GM12891 (cell line): ENCODE data around the gene GLIS2.

Experiments used
- DNase-seq: peaks from one replicate; pipeline ENCODE4 v3.0.0; 2011; ENCODE audit warnings: low spot score; ENCODE audit not compliant: insufficient read length
- FAIRE-seq: peaks from 2 replicates; lab custom pipeline; 2011; peaks lifted over from hg19 to GRCh38; lab: Jason Lieb, UNC
- PAX5 ChIP-seq: IDR thresholded peaks from 2 replicates; pipeline ENCODE4 v1.6.1; 2011; ENCODE audit warnings: low read length, moderate library complexity, mild to moderate bottlenecking; ENCODE audit not compliant: insufficient read depth, severe bottlenecking
- POLR2A ChIP-seq: IDR thresholded peaks from 2 replicates; pipeline ENCODE4 v1.6.1; 2011; ENCODE audit warnings: low read depth, low read length, control low read depth
- POLR2AphosphoS5 ChIP-seq: IDR thresholded peaks from 2 replicates; pipeline ENCODE4 v1.6.1; 2011; ENCODE audit warnings: low read depth, low read length, control low read depth
- POU2F2 ChIP-seq: IDR thresholded peaks from 2 replicates; pipeline ENCODE4 v1.6.1; 2011; ENCODE audit warnings: low read depth, mild to moderate bottlenecking, control low read depth, low read length, moderate library complexity
- SPI1 ChIP-seq: IDR thresholded peaks from 2 replicates; pipeline ENCODE4 v1.6.1; 2011; ENCODE audit warnings: low read depth, low read length, control low read depth
- TAF1 ChIP-seq: IDR thresholded peaks from 2 replicates; pipeline ENCODE4 v1.6.1; 2011; ENCODE audit warnings: low read depth, low read length, control low read depth

The GLIS2 gene

GRCh38 chr16:4309102-4309832 lies 6.6 kb upstream of the GLIS2 start:
- FAIRE-seq, result no peak

GRCh38 chr16:4309833-4310266 lies 6.0 kb upstream of the GLIS2 start:
- FAIRE-seq (no peak), DNase-seq (no peak)
- no peak for TF ChIP-seq SPI1
- TF ChIP-seq TAF1, result no peak
- no peak for TF ChIP-seq POU2F2
- no peak for TF ChIP-seq POLR2A
- no peak for TF ChIP-seq PAX5
- TF ChIP-seq POLR2AphosphoS5, result no peak

More at GRCh38 chr16:4309102-4309832, 6.6 kb upstream of the GLIS2 start:
- DNase-seq, result no peak
- no peak for TF ChIP-seq SPI1

GRCh38 chr16:4313563-4314531 lies 2.0 kb upstream of the GLIS2 start:
- TF ChIP-seq POU2F2 (no peak), PAX5 (no peak), POLR2AphosphoS5 (no peak), POLR2A (no peak), SPI1 (no peak), TAF1 (no peak)
- FAIRE-seq (peak; percentile 33), DNase-seq (no peak)

GRCh38 chr16:4314532-4315185 lies 1.2 kb upstream of the GLIS2 start:
- FAIRE-seq (peak; percentile 80), DNase-seq (no peak)
- TF ChIP-seq TAF1 (no peak), POU2F2 (no peak), PAX5 (no peak), SPI1 (no peak), POLR2A (no peak), POLR2AphosphoS5 (no peak)

- TF ChIP-seq POLR2AphosphoS5, result no peak
- TF ChIP-seq PAX5, result no peak
- TF ChIP-seq POLR2A, result no peak
- TF ChIP-seq SPI1, result no peak
- TF ChIP-seq POU2F2, result no peak
- TF ChIP-seq TAF1, result no peak
- no peak for DNase-seq
- FAIRE-seq, result no peak
These were observed 419 bp downstream of the GLIS2 start for GRCh38 chr16:4316108-4316863.

- no peak for FAIRE-seq
- no peak for TF ChIP-seq TAF1
- no peak for TF ChIP-seq POU2F2
- no peak for TF ChIP-seq POLR2AphosphoS5
- no peak for TF ChIP-seq SPI1
- no peak for TF ChIP-seq POLR2A
- TF ChIP-seq PAX5, result no peak
- no peak for DNase-seq
These were observed 1.1 kb downstream of the GLIS2 start for GRCh38 chr16:4316864-4317531.

- FAIRE-seq, result no peak
- DNase-seq, result no peak
- TF ChIP-seq POLR2AphosphoS5 (no peak), TAF1 (no peak)
These were observed 1.9 kb downstream of the GLIS2 start for GRCh38 chr16:4317532-4318450.

- DNase-seq, result no peak
- FAIRE-seq, result no peak
- TF ChIP-seq POLR2AphosphoS5, result no peak
- no peak for TF ChIP-seq PAX5
- TF ChIP-seq POU2F2, result no peak
- TF ChIP-seq POLR2A, result no peak
- no peak for TF ChIP-seq TAF1
- TF ChIP-seq SPI1, result no peak
These were observed 2.6 kb downstream of the GLIS2 start for GRCh38 chr16:4318451-4318910.
